Ectodermal cell (in vitro differentiated cells): ENCODE data around the gene TMC3.

Experiments used
- H3K27ac ChIP-seq: 2 replicates; pipeline ENCODE4 v1.7.0; 2013; ENCODE audit warnings: mild to moderate bottlenecking, low read depth, low read length; ENCODE audit not compliant: insufficient read depth, poor library complexity, severe bottlenecking
- H3K27me3 ChIP-seq: 2 replicates; pipeline ENCODE4 v1.7.0; 2013; ENCODE audit warnings: mild to moderate bottlenecking, low read length; ENCODE audit not compliant: insufficient read depth, control insufficient read depth, poor library complexity, severe bottlenecking
- H3K36me3 ChIP-seq: one replicate; pipeline ENCODE4 v1.7.0; 2013; ENCODE audit warnings: low read length; ENCODE audit not compliant: control insufficient read depth, insufficient read depth
- H3K4me1 ChIP-seq: one replicate; pipeline ENCODE4 v1.7.0; 2013; ENCODE audit warnings: low read length; ENCODE audit not compliant: control insufficient read depth, insufficient read depth
- H3K4me3 ChIP-seq: 2 replicates; pipeline ENCODE4 v1.7.0; 2013; ENCODE audit warnings: low read depth, low read length, control low read depth; ENCODE audit not compliant: insufficient read depth
- H3K9me3 ChIP-seq: 2 replicates; pipeline ENCODE4 v1.7.0; 2013; ENCODE audit warnings: mild to moderate bottlenecking, low read length, moderate library complexity; ENCODE audit not compliant: control insufficient read depth
- WGBS, 2 experiments: methylation state at CpG; one replicate each; pipeline ENCODE4 v1.1.7; 2013; ENCODE audit warnings: missing lambda C conversion rate in 2 of 2; 5-methylcytosine and 5-hydroxymethylcytosine counted together

Gene TMC3

GRCh38 chr15:81329446-81329845, 44.6 kb downstream of the TMC3 start:
- H3K4me3 ChIP-seq: no peak overlapping the region

GRCh38 chr15:81327516-81327915, 46.5 kb downstream of the TMC3 start:
- Histone ChIP-seq H3K27me3 (peaks cover 8% of the 10 kb centered on the region), H3K27ac (no peak overlapping the region), H3K4me3 (no peak overlapping the region), H3K36me3 (no peaks in the 10 kb centered on the region), H3K9me3 (no peaks in the 10 kb centered on the region), H3K4me1 (peaks cover 6% of the 10 kb centered on the region)
- WGBS, 2 experiments: 87 to 91% methylated on average over 3 of the region's 3 CpGs

More at GRCh38 chr15:81329446-81329845, 44.6 kb downstream of the TMC3 start:
- Histone ChIP-seq H3K27ac (no peak overlapping the region), H3K9me3 (no peaks in the 10 kb centered on the region), H3K4me1 (no peaks in the 10 kb centered on the region), H3K27me3 (peaks cover 8% of the 10 kb centered on the region), H3K36me3 (no peaks in the 10 kb centered on the region)
- 94 to 96% methylated on average over 2 of the region's 2 CpGs for WGBS, 2 experiments

GRCh38 chr15:81326466-81327212, 47.4 kb downstream of the TMC3 start:
- H3K4me3 ChIP-seq: no peak overlapping the region
- H3K27ac ChIP-seq: no peak overlapping the region

GRCh38 chr15:81323944-81324881, 49.8 kb downstream of the TMC3 start, which contains the start of gene STARD5:
STARD5 (minus strand) TSS chr15:81324141; CDS start chr15:81324099, 42 bp downstream.
- H3K4me1 ChIP-seq: peaks cover 12% of the 10 kb centered on the region
- peak within 1 kb of the TSS; percentile 75 for H3K4me3 ChIP-seq
- no peaks in the 10 kb centered on the region for H3K9me3 ChIP-seq
- 1% methylated on average over 67 of the region's 67 CpGs for WGBS, 2 experiments
- no peaks in the 10 kb centered on the region for H3K36me3 ChIP-seq
- peaks cover 8% of the 10 kb centered on the region for H3K27me3 ChIP-seq
- H3K27ac ChIP-seq: no peak within 1 kb of the TSS

More at GRCh38 chr15:81326466-81327212, 47.4 kb downstream of the TMC3 start:
- H3K36me3 ChIP-seq: no peaks in the 10 kb centered on the region
- 85 to 87% methylated on average over 7 of the region's 7 CpGs for WGBS, 2 experiments
- H3K4me1 ChIP-seq: peaks cover 12% of the 10 kb centered on the region
- H3K27me3 ChIP-seq: peaks cover 8% of the 10 kb centered on the region
- H3K9me3 ChIP-seq: no peaks in the 10 kb centered on the region

GRCh38 chr15:81323559-81323943, 50.5 kb downstream of the TMC3 start:
- Histone ChIP-seq H3K4me1 (peaks cover 12% of the 10 kb centered on the region), H3K4me3 (peak overlapping the region; percentile 75), H3K27me3 (peaks cover 8% of the 10 kb centered on the region), H3K27ac (no peak overlapping the region), H3K36me3 (no peaks in the 10 kb centered on the region), H3K9me3 (no peaks in the 10 kb centered on the region)
- WGBS, 2 experiments: 17 to 18% methylated on average over 4 of the region's 4 CpGs

GRCh38 chr15:81322676-81323253, 51.2 kb downstream of the TMC3 start:
- WGBS, 2 experiments: 87 to 90% methylated on average over 6 of the region's 6 CpGs
- H3K36me3 ChIP-seq: no peaks in the 10 kb centered on the region
- peaks cover 8% of the 10 kb centered on the region for H3K27me3 ChIP-seq
- peaks cover 12% of the 10 kb centered on the region for H3K4me1 ChIP-seq
- H3K4me3 ChIP-seq: no peak overlapping the region
- no peaks in the 10 kb centered on the region for H3K9me3 ChIP-seq
- no peak overlapping the region for H3K27ac ChIP-seq

DNA sequence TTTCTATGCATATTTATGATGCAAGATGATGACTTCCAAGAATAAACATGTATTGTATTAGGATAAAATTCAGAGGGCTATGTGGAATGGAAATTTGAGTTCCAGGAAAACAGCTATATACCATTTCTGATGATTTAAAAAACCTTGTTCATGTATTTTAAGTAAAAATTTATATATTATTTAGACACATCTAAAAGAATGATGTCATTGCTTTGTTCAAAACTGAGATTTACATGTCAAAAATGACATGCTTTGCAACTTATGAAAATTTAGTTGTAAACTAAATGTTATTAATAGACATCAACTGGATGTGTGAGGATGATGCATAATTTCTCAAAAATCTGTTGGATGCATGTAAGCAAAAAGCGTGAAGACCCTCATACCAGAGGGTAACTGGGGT, 52.3 kb downstream of the TMC3 start:
- Histone ChIP-seq H3K4me3 (no peak overlapping the region), H3K4me1 (peaks cover 12% of the 10 kb centered on the region), H3K36me3 (no peaks in the 10 kb centered on the region), H3K9me3 (no peaks in the 10 kb centered on the region), H3K27ac (no peak overlapping the region), H3K27me3 (peaks cover 8% of the 10 kb centered on the region)
- 98 to 100% methylated on average over 1 of the region's 1 CpG for WGBS, 2 experiments

DNA sequence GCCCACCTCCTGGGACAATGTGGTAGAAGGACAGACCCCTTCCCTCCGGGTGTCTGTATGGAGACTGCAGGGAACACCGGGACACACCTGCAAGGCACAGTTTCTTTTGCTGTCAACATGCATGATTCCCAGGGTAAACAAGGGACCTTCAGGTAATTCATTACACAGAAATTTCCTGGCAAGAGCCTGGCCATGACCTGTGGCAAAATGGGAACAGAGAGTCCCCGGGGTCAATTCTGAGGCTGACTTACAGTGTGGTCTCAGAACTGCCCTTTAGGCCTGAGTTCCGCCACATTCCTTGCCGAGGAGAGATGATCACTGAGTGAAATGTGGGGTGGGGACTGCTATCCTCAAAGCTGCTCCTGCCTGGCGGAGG, 56.4 kb downstream of the TMC3 start:
- no peak overlapping the region for H3K27ac ChIP-seq
- no peaks in the 10 kb centered on the region for H3K27me3 ChIP-seq
- no peaks in the 10 kb centered on the region for H3K9me3 ChIP-seq
- H3K4me3 ChIP-seq: no peak overlapping the region
- peaks cover 7% of the 10 kb centered on the region for H3K4me1 ChIP-seq
- no peaks in the 10 kb centered on the region for H3K36me3 ChIP-seq
- WGBS, 2 experiments: 95 to 96% methylated on average over 6 of the region's 6 CpGs

DNA sequence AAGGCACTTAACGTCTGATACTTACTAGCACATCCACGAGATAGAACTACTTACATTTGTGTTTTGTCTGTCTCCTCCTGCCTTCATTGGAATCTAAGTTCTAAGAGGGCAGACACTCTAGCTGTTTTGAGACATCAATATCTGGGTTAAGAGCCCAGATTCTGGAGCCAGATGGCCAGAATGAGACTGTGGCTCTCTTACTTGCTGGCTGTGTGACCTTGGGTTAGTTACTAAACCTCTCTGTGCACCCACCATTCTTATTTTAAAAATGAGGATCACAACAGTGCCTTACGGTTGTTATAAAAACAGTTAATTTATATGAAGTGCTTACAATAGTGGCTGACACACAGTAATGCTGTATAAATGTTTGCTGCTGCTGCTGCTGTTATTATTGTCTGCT, 57.7 kb downstream of the TMC3 start:
- no peaks in the 10 kb centered on the region for H3K36me3 ChIP-seq
- H3K9me3 ChIP-seq: no peaks in the 10 kb centered on the region
- no peak overlapping the region for H3K4me3 ChIP-seq
- no peaks in the 10 kb centered on the region for H3K27me3 ChIP-seq
- 91 to 99% methylated on average over 3 of the region's 3 CpGs for WGBS, 2 experiments
- H3K27ac ChIP-seq: no peak overlapping the region
- no peaks in the 10 kb centered on the region for H3K4me1 ChIP-seq
